HFFc6 (cell line): ENCODE measurements around the gene PIGN. TPM values are rescaled to one million over a fixed set of nuclear protein-coding genes. Genes with fewer than 3 reads are reported as not detected.
A peak's percentile ranks its signal among the peaks of the same experiment; 100 is the strongest.

Experiments
- DNase-seq: peaks from one replicate; pipeline ENCODE4 v3.0.0-alpha.2; 2018
- H3K27ac Mint-ChIP-seq: 2 replicates; pipeline ENCODE4 v1.8.0; 2020; ENCODE audit warnings: mild to moderate bottlenecking, mixed read lengths
- H3K27me3 Mint-ChIP-seq: 2 replicates; pipeline ENCODE4 v1.8.0; 2021; ENCODE audit warnings: mild to moderate bottlenecking, moderate library complexity, mixed read lengths; ENCODE audit not compliant: insufficient read depth
- H3K36me3 Mint-ChIP-seq: 2 replicates; pipeline ENCODE4 v1.8.0; 2021; ENCODE audit warnings: low read depth, mixed read lengths
- H3K4me1 Mint-ChIP-seq: 2 replicates; pipeline ENCODE4 v1.8.0; 2020; ENCODE audit warnings: low read depth, mixed read lengths
- H3K4me3 Mint-ChIP-seq: 2 replicates; pipeline ENCODE4 v1.8.0; 2020; ENCODE audit warnings: mild to moderate bottlenecking, moderate library complexity, mixed read lengths
- H3K9me3 Mint-ChIP-seq: 2 replicates; pipeline ENCODE4 v1.8.0; 2020; ENCODE audit warnings: mild to moderate bottlenecking, mixed read lengths
- CTCF ChIP-seq: fragments of 200-600 bp; sonication (generic); IDR thresholded peaks from 2 replicates; pipeline ENCODE4 v1.5.0; 2021; ENCODE audit warnings: antibody characterized with exemption, mild to moderate bottlenecking
- total RNA-seq, 6 experiments: library from RNA; stranded (reverse); fragmentation: NEBNext Ultra II Directional; extraction: Animal tissue kit (Norgen Biotek cat#: 25700); gene quantifications; 2 replicates in 1 of 6; 3 replicates in 5 of 6; pipeline ENCODE4 v1.2.3, GENCODE V29; 2021

Gene PIGN
- total RNA-seq, 6 experiments from 2014 or later = 21.0 to 25.9 (median 24.7) TPM

- H3K36me3 Mint-ChIP-seq = peaks cover 31% of the 10 kb centered on the region
- no peak overlapping the region for H3K27ac Mint-ChIP-seq
- H3K4me3 Mint-ChIP-seq = peak overlapping the region; percentile 98
- peaks cover 65% of the 10 kb centered on the region for H3K4me1 Mint-ChIP-seq
- peaks cover 10% of the 10 kb centered on the region for H3K9me3 Mint-ChIP-seq
- no peak for DNase-seq
- H3K27me3 Mint-ChIP-seq = no peaks in the 10 kb centered on the region
- no peak for TF ChIP-seq CTCF
Measured at GRCh38 chr18:62189208-62189607, 2.4 kb upstream of the PIGN start.

GRCh38 chr18:62187543-62188510 is 971 bp upstream of the PIGN start:
- peak overlapping the region; percentile 98 for H3K4me3 Mint-ChIP-seq
- TF ChIP-seq CTCF = peak; percentile 59
- no peaks in the 10 kb centered on the region for H3K27me3 Mint-ChIP-seq
- peaks cover 60% of the 10 kb centered on the region for H3K4me1 Mint-ChIP-seq
- H3K27ac Mint-ChIP-seq = peak overlapping the region; percentile 91
- peaks cover 7% of the 10 kb centered on the region for H3K9me3 Mint-ChIP-seq
- peaks cover 24% of the 10 kb centered on the region for H3K36me3 Mint-ChIP-seq
- DNase-seq = peak; percentile 23

- Mint-ChIP-seq H3K9me3 (no peaks in the 10 kb centered on the region), H3K27ac (peak overlapping the region; percentile 91), H3K4me3 (peak overlapping the region; percentile 98), H3K27me3 (no peaks in the 10 kb centered on the region), H3K4me1 (peaks cover 52% of the 10 kb centered on the region), H3K36me3 (peaks cover 10% of the 10 kb centered on the region)
- no peak for TF ChIP-seq CTCF
- peak; percentile 34 for DNase-seq
Measured at GRCh38 chr18:62186499-62186773, 420 bp downstream of the PIGN start.

GRCh38 chr18:62183578-62184195 is 3.2 kb downstream of the PIGN start:
- H3K27ac Mint-ChIP-seq = no peak overlapping the region

GRCh38 chr18:62182220-62182619 is 4.6 kb downstream of the PIGN start:
- H3K27me3 Mint-ChIP-seq = no peaks in the 10 kb centered on the region
- H3K4me1 Mint-ChIP-seq = peaks cover 20% of the 10 kb centered on the region
- TF ChIP-seq CTCF = peak; percentile 19
- no peaks in the 10 kb centered on the region for H3K36me3 Mint-ChIP-seq
- H3K4me3 Mint-ChIP-seq = no peak overlapping the region
- DNase-seq = no peak
- H3K9me3 Mint-ChIP-seq = no peaks in the 10 kb centered on the region
- H3K27ac Mint-ChIP-seq = no peak overlapping the region

More at GRCh38 chr18:62183578-62184195, 3.2 kb downstream of the PIGN start:
- peak; percentile 61 for DNase-seq
- Mint-ChIP-seq H3K36me3 (no peaks in the 10 kb centered on the region; the same call in 1 of the 2 replicates), H3K9me3 (no peaks in the 10 kb centered on the region), H3K4me3 (no peak overlapping the region), H3K4me1 (peaks cover 25% of the 10 kb centered on the region), H3K27me3 (no peaks in the 10 kb centered on the region)
- TF ChIP-seq CTCF = peak; percentile 99
